ENCODE measurements around the gene FRAS1. TPM values are rescaled to one million over a fixed set of nuclear protein-coding genes. Genes with fewer than 3 reads are reported as not detected.

FRAS1 gene
- total RNA-seq, 4 donors from 2014 or later = 3.4 to 11.7 (median 4.2) TPM

DNA sequence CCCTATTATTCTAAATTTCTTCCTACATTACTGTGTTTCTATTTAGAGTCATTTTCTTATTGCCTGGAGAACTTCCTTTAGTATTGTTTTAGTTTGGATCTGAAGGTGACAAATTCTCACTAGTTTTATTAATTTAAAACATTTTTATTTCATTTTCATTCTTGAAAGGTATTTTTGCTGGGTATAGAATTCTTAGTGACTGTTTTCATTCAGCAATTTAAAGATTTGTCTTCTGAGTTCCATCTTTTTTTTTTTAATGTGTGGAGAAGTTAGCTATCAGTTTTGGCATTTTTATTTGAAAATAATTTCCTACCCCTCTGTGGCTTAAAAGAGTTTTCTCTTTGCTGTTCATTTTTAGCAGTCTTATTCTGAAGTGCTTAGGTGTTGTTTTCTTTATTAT, 169.2 kb downstream of the FRAS1 start:
- no peaks in the 10 kb centered on the region for H3K36me3 ChIP-seq
- TF ChIP-seq EP300 (IDR thresholded peaks at IDR 0.05) (no peak), POLR2AphosphoS5 (IDR thresholded peaks at IDR 0.05) (no peak), POLR2A (IDR thresholded peaks at IDR 0.05) (no peak)
- TF ChIP-seq, protein P1, sequence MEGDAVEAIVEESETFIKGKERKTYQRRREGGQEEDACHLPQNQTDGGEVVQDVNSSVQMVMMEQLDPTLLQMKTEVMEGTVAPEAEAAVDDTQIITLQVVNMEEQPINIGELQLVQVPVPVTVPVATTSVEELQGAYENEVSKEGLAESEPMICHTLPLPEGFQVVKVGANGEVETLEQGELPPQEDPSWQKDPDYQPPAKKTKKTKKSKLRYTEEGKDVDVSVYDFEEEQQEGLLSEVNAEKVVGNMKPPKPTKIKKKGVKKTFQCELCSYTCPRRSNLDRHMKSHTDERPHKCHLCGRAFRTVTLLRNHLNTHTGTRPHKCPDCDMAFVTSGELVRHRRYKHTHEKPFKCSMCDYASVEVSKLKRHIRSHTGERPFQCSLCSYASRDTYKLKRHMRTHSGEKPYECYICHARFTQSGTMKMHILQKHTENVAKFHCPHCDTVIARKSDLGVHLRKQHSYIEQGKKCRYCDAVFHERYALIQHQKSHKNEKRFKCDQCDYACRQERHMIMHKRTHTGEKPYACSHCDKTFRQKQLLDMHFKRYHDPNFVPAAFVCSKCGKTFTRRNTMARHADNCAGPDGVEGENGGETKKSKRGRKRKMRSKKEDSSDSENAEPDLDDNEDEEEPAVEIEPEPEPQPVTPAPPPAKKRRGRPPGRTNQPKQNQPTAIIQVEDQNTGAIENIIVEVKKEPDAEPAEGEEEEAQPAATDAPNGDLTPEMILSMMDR (IDR thresholded peaks at IDR 0.05) = no peak
- H3K4me1 ChIP-seq = no peaks in the 10 kb centered on the region
- H3K4me3 ChIP-seq = no peak overlapping the region
- H3K9me3 ChIP-seq = peaks cover 0 to 10% (median 0%) of the 10 kb centered on the region in 3 donors
- H3K27me3 ChIP-seq = no peaks in the 10 kb centered on the region
- no peak overlapping the region for H3K27ac ChIP-seq
- no peak for ATAC-seq

DNA sequence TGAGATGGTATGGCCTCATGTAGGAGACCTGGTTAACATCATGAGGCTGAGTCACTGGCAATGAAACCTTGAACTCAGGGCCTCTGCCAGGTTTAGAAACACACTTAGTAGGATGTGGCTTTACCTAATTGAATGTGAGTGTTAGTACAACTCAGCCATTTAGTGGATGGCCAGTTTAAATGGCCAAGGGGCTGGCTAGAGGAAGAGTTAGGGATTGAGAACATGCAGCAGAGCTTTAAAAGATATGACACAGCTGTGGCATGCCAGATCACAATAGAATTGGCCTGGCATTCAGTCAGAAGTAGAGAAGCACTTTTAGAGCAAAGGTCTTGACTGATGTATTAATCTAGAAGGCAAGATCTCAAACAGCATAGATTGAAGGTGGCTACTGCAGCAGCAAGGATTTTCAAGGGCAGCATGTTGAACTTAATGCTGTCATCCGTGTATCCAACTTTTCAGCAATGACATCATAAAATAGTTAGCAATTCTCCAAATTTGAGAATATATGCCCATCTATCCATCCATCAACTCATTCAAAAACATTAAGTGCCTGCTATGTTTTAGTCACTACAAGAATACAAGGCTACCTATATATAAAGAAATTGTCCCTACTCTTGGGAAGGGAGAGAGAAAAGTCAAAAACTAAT, 170.4 kb downstream of the FRAS1 start:
- no peaks in the 10 kb centered on the region for H3K4me1 ChIP-seq
- ATAC-seq = no peak
- no peaks in the 10 kb centered on the region for H3K36me3 ChIP-seq
- peaks cover 0 to 10% (median 0%) of the 10 kb centered on the region in 3 donors for H3K9me3 ChIP-seq
- WGBS, 2 donors (ENCODE audit: low coverage in 1 of 2) = 85 to 100% methylated on average over 1 of the region's 1 CpG
- no peak overlapping the region for H3K27ac ChIP-seq
- no peaks in the 10 kb centered on the region for H3K27me3 ChIP-seq
- TF ChIP-seq POLR2AphosphoS5 (IDR thresholded peaks at IDR 0.05) = no peak
- TF ChIP-seq, protein P1 (IDR thresholded peaks at IDR 0.05) = no peak
- TF ChIP-seq EP300 (IDR thresholded peaks at IDR 0.05) = no peak
- no peak for TF ChIP-seq POLR2A (IDR thresholded peaks at IDR 0.05)
- H3K4me3 ChIP-seq = no peak overlapping the region

- Histone ChIP-seq H3K27ac (no peak overlapping the region), H3K4me3 (no peak overlapping the region), H3K9me3 (no peaks in the 10 kb centered on the region), H3K36me3 (no peaks in the 10 kb centered on the region), H3K27me3 (no peaks in the 10 kb centered on the region), H3K4me1 (no peaks in the 10 kb centered on the region)
- no peak for ATAC-seq
- TF ChIP-seq POLR2AphosphoS5 (IDR thresholded peaks at IDR 0.05) (no peak), POLR2A (IDR thresholded peaks at IDR 0.05) (no peak), EP300 (IDR thresholded peaks at IDR 0.05) (no peak)
- TF ChIP-seq, protein P1 (IDR thresholded peaks at IDR 0.05) = no peak
These were observed 178.7 kb downstream of the FRAS1 start for GRCh38 chr4:78235800-78236199.

DNA sequence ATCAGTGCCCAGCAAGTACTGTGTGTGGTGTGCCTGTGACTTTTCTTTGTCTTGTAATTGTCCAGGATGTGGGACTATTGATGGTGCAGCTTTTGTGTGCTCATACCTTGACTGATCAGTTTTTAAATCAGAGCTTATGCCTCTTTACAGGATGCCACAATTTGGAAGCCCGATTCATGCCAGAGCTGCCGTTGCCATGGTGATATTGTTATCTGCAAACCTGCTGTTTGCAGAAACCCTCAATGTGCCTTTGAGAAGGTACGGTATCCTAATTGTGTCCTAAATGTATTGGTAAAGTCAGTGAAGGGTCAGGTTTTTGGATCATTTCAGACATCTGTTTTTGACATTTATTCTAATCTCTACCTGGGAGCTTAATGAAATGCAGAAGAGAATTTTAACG, 180.2 kb downstream of the FRAS1 start:
- no peak overlapping the region for H3K27ac ChIP-seq
- TF ChIP-seq POLR2AphosphoS5 (IDR thresholded peaks at IDR 0.05) = no peak
- TF ChIP-seq POLR2A (IDR thresholded peaks at IDR 0.05) = no peak
- TF ChIP-seq, protein P1 (IDR thresholded peaks at IDR 0.05) = no peak
- no peak for TF ChIP-seq EP300 (IDR thresholded peaks at IDR 0.05)
- WGBS, 2 donors (ENCODE audit: low coverage in 1 of 2) = 68 to 94% methylated on average over 3 to 4 of the region's 4 CpGs

GRCh38 chr4:78242071-78242470, 184.9 kb downstream of the FRAS1 start:
- no peak overlapping the region for H3K4me3 ChIP-seq
- H3K27ac ChIP-seq = no peak overlapping the region
- no peaks in the 10 kb centered on the region for H3K4me1 ChIP-seq
- TF ChIP-seq EP300 (IDR thresholded peaks at IDR 0.05) (no peak), POLR2AphosphoS5 (IDR thresholded peaks at IDR 0.05) (no peak), POLR2A (IDR thresholded peaks at IDR 0.05) (no peak)
- H3K36me3 ChIP-seq = no peaks in the 10 kb centered on the region
- H3K27me3 ChIP-seq = no peaks in the 10 kb centered on the region
- ATAC-seq = no peak
- H3K9me3 ChIP-seq = no peaks in the 10 kb centered on the region

More for the DNA sequence above, 180.2 kb downstream of the FRAS1 start:
- H3K4me3 ChIP-seq = no peak overlapping the region
- no peak for ATAC-seq
- H3K36me3 ChIP-seq = no peaks in the 10 kb centered on the region
- no peaks in the 10 kb centered on the region for H3K27me3 ChIP-seq
- H3K4me1 ChIP-seq = no peaks in the 10 kb centered on the region
- no peaks in the 10 kb centered on the region for H3K9me3 ChIP-seq
